HL-60/S4 treated with retinoic acid at 250 ng/mL for 4 days and 3 days (cell line): ENCODE data around the gene MYH10.

Experiments
- in situ Hi-C: fragments of 300-500 bp; cut with MboI; formaldehyde crosslinking; loops from 2 replicates; pipeline ENCODE4 v1.7.0; 2022; ENCODE audit warnings: low sequenced_read_pairs

The MYH10 gene

DNA sequence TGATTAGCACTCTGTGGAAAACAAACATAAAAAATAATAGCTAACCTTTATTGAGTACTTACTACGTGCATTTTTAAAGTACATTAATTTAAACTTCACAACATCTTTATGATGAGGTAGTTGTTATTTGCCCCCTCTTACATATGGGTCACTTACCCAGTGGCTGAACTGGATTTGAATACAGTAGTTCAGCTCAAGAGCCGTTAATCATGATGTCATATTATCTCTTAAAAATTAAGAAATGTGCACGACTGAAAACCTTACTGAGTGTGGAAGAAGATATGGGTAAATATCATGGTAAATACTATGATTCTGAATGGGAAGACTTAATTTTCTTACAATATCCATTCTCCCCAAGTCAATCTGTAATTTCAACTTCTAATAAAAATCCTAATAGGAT lies 177.2 kb downstream of the MYH10 start:
- in situ Hi-C loops, result no loop called here

DNA sequence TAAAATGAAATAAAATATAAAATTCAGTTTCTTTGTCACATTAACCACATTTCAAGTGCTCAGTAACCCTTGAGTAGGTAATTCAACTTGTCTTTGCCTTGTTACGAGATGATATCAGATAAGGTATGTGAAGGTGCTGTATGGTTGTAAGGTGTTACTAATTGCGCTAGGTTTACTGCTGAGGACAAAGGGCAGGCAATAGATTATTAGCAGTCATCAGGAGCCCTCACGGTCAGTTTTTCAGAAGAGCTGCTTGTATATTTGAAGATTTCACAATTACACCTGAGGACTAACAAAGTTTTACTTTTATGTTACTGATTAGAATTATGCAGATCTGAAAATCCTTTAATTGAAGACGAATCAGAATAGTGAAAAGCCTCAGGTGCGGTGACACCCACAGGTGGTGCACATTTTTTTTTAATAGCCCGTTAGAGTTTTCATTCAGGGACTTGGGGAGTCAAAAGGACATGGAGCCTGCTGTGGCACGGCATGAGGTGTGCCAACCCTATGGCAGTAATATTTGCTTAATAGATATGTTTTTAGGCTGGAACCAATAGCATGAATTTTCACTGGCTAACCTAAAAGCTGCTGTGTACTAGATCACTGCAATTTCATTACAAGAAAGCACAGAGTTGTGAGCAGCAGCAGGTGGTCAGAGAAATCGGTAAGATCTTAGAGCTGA lies 178.5 kb downstream of the MYH10 start:
- in situ Hi-C loops, result no loop called here

DNA sequence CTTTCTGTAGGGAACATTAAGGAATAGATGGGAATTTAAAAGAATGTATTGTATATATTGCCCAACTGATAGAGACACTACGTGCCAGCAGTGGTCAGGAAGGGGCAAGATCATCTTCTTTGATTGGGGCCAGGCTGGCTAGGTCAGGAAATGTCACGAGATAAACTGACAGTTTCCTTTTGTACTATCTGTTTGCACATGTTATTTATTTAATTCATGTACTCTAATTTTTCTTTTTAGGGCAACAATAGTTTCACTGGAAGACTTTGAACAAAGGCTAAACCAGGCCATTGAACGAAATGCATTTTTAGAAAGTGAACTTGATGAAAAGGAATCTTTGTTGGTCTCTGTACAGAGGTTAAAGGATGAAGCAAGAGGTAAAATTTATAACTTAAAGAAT lies 182.2 kb downstream of the MYH10 start:
- in situ Hi-C loops, result no loop called here

DNA sequence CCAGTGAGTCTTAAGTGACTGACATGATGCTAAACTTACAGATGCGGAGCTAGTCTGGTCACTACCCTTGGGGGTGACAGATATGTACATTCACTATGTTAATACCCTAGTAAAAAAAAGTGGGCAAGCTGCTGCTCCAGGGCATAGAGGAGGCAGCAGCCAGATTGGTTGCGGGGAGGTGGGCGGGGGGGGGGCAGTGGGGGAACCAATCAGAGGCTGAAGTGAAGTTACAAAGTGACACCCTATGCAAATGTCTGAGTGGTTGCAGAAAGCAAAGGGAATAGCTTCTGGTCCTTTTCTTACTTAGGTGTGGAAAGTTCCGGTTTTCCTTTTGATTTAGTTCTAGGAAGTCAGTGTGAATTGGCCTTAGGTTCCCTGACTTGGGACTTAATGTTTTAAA lies 182.7 kb downstream of the MYH10 start:
- in situ Hi-C loops, result no loop called here

DNA sequence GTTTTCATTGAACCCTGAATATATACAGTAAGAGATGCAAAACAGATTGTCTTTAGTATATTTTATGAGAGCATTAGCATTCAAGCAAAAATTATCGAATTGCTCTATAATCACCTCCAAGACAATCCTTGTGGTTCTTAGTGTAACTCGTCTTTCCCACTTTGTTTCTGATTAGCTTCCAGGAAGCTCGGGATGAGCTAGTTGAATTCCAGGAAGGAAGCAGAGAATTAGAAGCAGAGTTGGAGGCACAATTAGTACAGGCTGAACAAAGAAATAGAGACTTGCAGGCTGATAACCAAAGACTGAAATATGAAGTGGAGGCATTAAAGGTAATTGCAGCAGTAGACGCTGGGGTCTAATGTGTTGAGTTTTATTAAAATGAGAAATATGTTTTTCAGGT lies 185.0 kb downstream of the MYH10 start:
- in situ Hi-C loops, result no loop called here

DNA sequence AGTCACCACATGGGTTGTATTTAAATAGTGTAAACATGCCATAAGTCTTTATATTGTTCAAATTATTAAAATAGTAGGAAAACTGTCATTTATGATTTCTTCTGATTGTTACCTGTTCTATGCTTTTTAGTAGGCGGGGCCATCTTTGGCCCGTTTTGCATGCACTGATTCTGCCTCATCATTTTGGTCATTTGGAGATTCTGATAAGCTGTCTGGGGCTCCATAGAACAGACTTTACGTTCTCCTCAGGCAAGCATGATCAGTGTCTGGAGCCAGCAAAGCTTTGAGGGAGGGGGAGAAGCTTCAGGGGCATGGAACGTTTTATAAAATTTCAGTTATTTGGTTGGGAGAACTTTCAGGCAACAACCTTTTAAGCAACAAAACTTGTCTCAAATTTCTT lies 186.0 kb downstream of the MYH10 start:
- in situ Hi-C loops, result no loop called here

DNA sequence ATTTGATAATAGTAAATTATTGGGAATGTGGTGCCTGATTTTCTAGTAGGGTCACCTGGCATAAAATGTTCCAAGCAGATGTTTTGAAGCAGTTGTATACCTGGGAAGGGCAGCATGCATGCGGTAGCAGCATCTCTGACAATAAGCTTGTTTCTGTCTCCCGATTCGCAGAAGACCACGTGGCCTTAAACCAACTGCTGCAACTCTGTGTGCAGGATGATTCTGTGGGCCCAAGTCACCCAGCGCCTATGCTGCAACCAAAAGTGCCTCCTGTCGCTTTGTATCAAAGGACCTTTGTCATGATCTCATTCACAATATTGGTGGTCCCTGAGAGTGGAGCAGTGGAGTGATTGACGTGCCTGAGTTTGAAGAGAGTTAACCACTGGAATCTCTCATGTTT lies 186.8 kb downstream of the MYH10 start:
- in situ Hi-C loops, result no loop called here

DNA sequence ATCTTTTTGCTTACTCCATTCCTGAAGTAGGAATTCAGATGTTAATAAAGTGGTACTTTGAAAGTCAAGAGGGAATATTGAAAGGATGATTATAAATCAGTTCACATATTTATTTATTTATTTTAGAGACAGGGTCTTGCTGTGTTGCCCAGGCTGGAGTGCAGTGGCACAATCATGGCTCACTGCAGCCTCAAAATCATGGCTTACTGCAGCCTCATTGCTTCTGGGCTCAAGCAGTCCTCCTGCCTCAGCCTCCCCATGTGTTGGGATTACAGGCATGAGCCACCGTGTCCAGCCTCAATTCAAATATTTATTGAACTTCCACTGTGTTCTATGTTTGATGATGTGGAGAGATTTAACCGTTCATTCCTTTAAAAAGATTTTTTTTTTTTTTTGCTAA lies 188.2 kb downstream of the MYH10 start:
- in situ Hi-C loops, result no loop called here

DNA sequence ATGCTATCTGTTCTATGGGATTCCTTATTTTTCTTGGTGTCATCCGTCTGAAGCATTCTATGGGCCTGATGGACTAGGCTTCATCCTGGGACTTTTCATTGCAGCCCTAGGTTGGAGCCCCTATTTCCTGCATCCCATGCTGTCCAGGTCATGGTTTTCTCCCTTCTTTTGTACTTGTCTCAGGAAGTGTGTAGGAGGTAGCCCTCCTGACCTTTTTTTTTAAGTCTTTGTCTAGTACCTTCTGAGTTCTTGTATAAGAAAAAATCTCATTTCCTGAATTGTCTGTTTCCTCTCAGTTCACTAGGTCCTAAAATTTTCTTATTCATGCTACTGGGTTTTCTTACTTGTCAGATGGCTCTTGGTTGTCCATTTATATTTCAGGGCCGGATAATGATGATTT lies 188.8 kb downstream of the MYH10 start:
- in situ Hi-C loops, result no loop called here

DNA sequence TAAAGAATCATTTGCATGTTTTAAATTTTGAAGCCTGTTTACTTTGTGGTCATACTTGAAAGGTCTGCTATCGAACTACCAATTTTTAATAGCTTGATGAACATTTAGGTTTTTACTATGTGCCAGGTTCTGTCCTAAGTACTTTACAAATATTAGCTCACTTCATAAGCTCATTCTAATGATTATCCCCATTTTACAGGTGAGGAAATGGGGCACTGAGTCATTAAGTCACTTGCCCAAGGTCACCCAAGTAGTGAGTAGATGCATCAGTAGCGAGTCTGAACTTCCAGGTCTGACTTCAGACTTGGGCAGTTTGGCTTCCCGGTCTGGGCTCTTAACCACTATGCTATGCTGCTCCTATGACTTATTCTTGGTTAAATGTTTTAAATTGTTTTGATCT lies 190.8 kb downstream of the MYH10 start:
- in situ Hi-C loops, result no loop called here

DNA sequence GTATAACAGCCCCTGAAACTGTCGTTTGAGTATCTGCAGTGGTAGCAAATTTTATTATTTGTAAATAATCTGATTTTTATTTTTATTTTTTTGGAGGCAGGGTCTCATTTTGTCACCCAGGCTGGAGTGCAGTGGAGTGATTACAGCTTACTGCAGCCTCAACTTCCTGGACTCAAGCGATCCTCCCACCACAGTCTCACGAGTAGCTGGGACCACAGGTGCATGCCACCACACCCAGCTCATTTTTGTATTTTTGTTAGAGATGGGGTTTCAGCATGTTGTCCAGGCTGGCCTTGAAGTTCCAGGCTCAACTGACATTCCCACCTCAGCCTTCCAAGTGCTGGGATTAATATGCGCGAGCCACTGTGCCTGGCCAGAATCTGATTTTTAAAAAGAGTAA lies 192.1 kb downstream of the MYH10 start:
- in situ Hi-C loops, result no loop called here

DNA sequence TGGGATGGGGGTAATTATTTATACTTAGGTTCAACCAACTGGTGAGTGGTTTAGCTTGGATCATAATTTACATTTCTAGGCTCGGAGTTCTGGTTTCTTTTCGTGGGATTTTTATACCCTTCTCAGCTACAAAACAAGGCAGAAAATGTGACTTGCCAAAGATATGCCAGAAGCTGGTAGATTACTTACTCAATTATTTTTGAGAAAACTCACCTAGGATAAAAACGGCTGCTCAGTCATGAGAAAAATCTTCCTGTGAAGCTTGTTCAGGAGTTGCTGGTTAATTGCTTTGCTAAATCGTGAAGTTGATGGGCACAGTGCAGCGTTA lies 193.7 kb downstream of the MYH10 start:
- in situ Hi-C loops, result no loop called here

DNA sequence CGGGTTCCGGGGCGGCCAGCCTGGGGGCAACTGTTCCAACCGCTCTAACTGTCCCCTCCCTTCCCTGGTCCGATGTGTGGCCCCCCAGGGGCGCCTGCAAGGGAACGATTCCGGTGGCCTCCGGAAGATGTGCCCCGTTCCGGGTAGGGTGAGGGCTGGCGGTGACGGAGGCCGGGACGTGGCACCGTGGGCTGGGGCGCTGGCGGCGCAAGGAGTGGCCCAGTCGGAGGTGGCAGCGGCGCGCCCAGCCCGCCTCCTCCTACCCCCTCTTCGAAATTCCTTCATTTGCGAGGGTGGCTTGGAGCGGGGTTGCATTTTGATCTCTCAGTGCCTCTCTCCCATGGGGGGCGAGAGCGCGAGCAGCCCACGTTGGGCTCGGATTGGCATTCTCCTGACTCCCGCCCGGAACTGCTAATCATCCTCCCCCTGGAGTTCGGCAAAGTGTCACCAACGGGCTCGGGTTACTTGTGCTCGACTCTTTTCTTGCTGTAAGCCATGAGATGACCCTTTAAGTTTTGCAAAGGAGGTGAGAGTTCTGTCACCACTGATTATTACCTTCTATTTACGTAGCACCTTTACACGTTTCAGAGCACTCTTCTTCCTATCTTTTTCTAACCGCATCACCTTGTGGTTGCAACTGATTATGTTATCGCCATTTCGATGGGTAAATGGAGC lies 194.2 kb downstream of the MYH10 start:
- in situ Hi-C loops, result no loop called here

DNA sequence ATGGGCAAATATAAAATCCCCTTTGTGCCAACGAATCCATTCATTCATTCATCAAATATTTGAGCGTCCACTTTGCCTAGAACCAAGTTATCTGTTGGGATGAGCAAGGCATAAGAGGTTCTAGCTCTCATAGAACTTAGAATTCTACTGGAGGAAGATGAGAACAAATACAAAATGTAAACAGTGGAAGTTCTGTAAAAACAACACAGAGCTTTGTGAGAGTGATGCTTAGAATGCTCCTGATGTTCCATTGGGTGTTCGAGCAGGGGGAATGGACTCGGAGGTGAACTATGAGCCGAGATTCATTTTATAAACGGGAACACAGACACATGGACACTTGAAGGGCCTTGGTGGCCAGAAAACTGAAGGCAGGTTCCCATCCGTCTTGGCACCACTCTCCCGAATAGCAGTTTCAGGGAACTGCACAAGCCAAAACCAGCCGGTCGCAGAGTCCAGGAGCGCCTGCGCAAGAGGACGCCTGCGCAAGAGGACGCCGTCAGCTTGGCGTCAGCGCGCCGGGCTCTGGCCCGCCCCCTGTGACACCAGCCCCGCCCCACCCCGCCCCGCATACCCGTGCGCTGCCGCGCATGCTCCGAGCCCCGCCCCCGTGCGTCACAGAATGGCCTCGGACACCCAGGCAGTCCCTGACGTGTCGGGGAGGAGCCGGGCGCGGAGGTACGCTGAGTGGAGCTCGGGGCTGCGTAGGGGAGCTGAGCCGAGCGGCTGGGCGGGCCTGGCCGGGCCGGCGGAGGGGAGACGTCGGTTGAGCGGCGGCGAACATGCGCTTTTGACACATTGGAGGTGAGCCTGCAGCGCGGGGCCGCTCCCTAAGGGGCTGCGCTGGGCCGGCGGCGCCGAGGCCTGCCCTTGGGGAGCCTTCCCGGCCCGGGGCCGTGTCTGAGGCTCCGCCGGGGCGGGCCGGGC lies 195.0 kb downstream of the MYH10 start, which contains the start of gene NDEL1:
Gene NDEL1 (plus strand): TSS at position 640 of the 924 bp plus-strand sequence. CDS start 8,388 bp downstream, outside the sequence.
- in situ Hi-C loops, result no loop called here

DNA sequence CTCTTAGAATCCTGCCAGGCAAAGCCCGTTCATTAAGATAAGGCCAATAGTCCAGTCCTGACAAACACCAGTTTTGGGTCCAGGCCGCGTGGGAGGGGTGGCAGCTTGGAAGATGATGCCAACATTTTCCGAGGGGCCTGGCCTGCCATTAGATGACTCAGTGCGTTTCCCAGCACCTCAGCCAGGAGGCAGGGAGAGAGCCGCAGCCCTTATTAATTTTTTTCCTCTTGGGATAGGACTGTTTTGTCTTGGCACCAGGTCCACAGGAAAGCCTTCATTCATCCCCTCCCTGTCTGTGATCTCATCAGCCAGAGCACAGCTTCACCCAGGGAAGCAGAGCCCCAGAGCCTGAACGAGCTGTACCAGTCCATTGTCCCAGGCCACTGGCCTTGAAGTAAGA lies 199.6 kb downstream of the MYH10 start:
- in situ Hi-C loops, result no loop called here

DNA sequence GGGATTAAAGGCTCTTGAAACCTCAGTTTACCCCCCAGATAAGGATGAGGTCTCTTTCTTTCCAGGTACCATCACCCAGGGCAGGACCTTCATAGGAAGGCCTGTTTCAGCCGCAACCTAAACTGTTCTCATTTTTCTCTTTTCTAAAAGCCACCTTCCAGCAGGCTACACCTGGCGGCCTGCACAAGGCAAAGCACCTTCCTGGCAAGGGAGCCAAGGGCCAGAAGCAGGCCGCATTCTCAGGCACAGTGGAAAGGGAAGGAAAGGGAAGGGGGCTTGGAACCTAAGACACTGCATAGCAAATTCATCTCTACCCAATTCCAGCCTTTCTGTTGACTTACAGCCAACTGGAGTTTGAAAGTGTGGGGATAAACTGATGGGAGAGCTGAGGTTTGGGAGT lies 203.7 kb downstream of the MYH10 start:
- in situ Hi-C loops, result no loop called here

DNA sequence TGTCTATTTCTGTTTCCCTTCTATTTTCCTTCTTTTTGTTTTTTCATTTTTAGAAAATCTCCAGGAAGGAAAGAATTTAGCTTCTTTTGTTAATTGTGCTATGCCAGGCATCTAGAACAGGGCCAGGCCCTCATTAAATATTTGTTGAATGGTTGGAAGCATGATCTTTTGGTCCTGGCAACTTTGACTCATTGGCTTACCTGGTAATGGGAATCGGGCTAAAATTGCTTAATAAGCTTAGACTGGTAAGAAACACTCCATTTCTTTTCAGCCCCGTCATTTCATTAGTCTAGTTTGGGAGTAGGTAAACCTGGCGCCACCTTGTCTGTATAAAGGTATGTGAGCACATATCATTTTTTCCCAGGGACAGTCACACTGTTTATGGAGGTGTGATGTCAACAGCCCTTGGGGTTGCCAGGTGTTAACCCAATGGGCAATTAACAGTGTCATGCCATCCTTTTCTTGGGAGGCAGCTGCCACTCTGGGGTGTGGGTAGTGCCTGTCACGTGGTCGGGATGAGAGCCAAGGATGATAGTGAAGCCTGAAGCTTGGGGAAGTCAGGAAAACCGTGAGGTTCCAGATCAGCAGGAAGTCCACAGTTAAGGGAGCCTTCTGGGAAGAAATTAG lies 204.3 kb downstream of the MYH10 start:
- in situ Hi-C loops, result no loop called here
